ENCODE data around the gene RASGEF1C. TPM values are rescaled to one million over a fixed set of nuclear protein-coding genes. Genes with fewer than 3 reads are reported as not detected.
A peak's percentile ranks its signal among the peaks of the same experiment; 100 is the strongest.

Gene RASGEF1C
- total RNA-seq, 1 experiment from 2014 or later = 0.40 TPM

DNA sequence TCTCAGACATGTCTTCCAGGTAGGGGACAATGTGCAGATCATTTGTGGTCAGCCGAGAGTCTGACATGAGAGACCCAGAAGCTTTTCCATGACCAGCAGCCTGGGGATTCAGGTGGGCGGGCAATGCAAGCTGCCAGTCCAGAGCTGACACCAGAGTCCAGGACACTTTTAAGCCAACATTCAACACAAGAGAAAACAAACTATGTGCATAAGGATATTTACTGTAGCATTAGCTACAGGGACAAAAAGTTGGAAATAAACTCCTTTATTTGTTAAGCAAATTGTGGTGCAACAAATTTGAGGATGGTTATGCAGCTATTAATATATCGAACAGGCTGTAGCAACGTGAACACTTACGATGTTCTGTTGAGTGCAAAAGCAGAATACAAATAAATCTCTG is 127.5 kb downstream of the RASGEF1C start:
- DNase-seq (ENCODE audit: low read depth) = no peak

DNA sequence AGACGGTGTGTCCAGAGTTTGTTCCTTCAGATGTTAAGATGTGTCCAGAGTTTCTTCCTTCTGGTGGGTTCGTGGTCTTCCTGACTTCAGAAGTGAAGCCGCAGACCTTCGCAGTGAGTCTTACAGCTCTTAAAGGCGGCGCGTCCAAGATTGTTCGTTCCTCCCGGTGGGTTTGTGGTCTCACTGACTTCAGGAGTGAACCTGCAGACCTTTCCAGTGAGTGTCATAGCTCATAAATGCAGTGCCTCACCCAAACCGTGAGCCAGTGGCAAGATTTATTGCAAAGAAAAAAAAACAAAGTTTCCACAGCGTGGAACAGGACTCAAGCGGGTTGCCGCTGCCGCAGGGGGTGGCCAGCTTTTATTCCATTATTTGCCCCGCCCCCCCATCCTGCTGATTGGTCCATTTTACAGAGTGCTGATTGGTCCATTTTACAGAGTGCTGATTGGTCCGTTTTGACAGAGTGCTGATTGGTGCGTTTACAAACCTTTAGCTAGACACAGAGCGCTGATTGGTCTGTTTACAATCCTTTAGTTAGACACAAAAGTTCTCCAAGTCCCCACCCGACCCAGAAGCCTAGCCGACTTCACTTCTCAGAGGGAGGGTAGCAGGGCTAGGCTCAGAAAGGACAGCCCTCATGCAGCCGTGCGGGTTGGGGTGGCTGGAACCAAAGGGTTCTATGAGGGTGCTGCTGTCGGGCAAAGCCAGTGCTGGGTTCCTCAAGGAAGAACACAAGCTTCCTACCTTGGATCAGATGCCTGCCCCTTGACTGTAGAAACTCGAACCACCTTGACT is 128.3 kb downstream of the RASGEF1C start:
- DNase-seq (ENCODE audit: low read depth) = no peak

DNA sequence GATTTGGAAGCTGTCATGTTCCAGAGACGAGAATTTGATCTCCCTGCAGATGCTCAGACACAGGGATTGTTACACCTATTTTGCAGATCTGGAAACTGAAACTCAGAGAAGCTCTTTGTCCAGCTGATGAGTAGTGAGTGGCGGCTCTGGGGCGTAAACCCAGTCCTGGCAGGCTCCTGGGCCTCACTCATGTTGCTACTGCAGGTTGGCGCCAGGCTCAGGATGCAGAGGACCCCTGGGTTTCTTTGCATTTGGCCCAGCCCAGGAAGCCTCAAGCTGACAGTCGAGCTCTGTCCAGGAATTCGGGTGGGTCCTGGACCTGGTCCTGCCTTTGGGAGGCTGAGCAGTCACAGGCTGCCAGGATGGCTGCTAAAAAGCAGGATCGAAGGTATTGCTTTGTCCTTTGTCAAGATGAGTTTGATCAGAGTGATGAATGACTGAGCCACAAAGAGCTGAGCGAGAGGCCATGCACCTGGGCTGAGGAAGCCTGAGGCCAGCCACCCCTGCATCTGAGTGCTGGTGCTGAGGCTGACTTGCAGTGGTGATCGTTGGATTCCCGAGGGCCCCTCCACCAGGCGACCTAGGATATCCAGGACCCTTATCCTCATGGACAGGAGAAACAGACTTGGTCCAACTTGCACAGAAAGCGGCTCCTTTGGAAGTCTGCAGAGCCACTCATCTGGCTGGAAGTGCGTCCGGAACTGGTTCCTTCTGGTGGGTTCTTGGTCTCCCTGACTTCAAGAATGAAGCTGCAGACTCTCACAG is 129.1 kb downstream of the RASGEF1C start:
- DNase-seq (ENCODE audit: low read depth) = no peak

DNA sequence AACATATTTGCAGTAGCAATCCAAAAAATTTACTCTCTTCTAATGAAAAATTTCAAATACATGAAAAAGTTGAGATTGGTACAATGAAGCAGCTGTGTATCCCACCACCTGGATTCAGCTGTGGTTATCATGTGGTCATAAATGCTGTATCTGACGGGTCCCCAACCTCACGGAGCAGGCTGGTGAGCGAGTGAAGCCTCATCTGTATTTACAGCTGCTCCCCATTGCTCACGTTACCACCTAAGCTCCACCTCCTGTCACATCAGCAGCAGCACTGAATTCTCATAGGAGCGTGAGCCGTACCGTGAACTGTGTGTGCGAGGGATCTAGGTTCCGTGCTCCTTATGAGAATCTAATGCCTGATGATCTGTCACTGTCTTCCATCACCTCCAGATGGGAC is 130.7 kb downstream of the RASGEF1C start:
- no peak for DNase-seq (ENCODE audit: low read depth)

DNA sequence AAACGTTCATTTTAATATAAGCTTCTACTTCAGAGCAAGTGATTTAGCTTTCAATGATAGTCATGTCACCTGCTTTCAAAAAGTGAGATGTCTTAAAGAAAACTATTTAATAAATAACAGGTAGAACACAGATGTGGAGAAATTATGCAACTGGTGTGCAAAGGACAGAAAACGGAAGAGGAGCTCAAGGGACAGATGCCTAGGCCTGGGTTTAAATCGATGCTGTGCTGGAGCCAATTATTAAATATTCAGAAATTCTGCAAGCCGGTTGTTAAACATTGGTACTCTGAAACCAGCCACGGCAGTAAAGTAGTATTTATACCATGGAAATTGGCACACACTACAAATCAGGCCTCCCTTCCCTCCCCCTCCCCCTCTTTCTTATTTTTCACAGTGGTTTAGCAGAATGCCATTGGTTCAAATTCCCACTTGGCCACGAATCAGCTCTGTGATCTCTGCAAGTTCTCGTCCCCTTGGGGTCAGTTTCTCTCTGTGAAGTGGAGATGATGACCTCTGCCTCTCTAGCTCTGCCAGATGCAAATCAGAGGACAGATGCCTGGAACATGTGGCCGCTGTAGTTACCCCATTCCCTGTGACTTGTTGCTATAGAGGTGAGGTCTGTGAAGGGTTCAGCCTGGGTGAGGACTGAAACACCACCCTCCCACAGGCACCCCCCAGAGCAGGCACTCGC is 131.3 kb downstream of the RASGEF1C start:
- no peak for DNase-seq (ENCODE audit: low read depth)

DNA sequence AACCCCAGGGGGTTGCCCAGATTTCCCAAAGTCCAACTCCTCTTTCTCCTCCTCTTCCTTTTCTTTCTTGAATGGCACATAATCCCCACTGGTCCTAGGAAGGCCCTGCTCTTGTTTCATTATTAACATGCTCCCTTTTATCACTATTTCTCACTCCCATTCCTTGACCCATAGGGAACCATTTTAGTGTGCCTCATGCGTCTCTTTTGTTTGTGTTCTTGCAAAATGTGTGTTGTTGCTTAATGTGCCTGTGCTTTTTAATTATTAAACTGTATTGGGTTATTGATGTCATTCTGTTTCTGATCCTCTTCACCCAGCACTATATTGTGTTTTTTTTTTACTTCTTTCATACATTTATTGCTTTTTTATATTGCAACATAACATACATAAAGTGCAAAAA is 133.3 kb downstream of the RASGEF1C start:
- DNase-seq (ENCODE audit: low read depth) = no peak

DNA sequence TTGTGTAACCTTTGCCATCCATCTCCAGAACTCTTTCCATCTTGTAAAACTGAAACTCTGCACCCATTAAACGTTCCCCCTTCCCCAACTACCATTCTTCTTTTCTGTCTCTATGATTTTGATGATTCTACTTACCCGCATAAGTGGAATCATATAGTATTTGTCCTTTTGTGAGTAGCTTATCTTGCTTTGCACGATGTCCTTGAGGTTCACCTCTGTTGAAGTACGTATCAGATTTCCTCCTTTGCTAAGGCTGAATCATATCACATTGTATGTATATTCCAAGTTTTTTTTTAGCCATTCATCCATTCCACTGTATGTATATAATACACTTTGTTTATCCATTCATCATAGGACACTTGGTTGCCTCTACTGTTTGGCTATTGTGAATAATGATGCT is 134.5 kb downstream of the RASGEF1C start:
- DNase-seq (ENCODE audit: low read depth) = no peak

DNA sequence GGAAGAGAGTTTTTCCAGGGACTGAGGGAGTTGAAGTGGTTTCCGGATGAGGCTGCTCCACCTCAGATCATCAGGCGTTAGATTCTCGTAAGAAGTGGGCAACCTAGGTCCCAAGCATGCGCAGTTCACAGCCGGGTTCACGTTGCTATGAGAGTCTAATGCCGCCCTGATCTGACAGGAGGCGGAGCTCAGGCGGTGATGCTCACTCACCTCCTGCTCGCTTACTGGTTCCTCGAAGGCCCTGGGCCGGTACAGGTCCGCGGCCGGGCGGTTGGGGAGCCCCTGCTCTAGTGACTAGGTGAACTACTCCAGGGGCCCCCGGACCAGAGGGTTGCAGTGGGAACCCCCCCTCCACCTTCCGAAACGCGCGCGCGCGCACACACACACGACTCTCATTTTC is 136.5 kb downstream of the RASGEF1C start:
- DNase-seq (ENCODE audit: low read depth) = no peak

DNA sequence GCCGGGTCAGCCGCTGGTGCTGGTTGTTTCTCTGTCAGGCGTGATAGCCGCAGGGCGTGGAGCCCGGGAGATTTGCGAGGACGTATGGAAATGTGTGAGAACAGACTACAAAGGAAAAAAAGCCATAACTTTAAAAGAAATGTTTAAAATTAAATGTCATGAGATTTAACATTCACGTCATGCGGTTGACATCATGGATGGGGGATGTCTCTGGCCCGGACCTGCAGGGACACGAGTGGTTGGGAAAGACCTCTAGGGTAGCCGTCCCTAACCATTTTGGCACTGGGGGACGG is 136.8 kb downstream of the RASGEF1C start:
- no peak for DNase-seq (ENCODE audit: low read depth)

DNA sequence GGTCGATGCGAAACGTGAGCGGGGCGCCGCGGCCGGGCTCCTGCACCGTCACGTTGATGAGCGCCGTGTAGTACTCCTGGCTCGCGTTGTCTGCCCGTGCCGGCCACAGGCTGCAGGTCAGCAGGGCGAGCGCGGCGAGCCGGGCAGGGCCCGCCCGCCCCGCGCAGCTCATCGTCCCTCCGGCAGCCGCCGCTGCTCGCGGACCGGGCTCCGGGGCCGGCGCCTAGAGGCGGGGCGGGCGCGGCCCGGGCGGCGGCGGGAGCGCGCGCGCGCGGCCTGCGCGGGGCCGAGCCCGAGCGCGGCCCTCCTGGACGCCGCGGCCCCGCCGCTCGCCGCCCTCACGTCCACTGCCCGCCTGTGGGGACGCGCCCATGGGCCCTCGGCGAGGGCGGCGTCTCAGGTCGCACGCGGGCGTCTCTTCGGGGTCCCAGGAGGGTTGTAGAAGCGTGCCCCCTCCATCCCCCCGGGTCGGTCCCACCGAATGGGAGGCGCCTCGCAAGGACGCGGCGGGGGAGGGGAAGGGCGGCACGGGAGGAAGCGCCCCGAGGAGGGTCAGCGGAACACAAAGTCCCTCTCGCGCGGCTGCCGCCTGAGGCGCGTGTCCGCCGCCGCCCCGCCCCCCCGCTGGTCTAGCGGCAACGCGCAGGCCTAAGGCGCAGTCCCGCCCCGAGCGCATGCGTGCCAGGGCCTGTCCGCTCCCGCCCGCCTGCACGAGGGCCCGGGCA is 137.3 kb downstream of the RASGEF1C start, which contains the start of gene RNF130:
RNF130 (minus strand) TSS at position 229 of the 725 bp plus-strand sequence; CDS start at position 172, 57 bp downstream.
- peak; percentile 96 for DNase-seq (ENCODE audit: low read depth)

DNA sequence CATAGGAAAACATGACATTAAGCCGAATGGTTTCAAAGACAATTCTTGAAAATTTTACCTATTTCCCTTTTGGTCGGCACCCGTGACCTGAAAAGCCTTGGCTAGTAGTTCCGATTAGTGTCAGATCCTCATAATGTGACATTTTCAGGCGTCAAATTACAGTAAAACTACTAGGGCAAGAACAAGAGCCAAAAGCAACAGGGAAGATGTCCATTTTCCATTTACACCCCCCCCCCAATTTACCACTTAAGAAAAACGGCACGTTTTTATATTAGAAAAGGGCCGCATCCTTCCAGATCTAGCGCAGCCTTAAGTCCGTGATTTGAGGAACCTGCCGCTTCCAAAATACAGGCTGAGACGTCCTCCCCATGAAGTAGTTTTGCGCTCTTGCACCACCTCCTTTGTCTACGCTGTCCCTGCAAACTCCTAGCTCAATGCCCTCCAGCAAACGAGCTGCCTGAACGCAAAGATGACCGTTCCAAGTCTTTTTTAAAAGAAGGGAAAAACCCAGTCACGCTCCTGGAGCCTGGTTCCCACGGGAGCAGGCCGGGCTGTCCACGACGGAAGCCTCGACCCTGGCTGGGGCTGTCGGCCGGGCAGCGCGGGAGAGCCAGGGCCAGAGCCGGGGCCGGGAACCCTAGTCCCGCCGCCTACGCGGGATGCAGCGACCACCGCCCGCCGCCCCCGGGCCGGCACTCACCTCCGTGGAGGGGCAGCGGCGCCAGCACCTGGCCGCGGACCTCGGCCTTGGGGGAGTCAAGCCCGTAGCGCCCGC is 138.1 kb downstream of the RASGEF1C start:
- peak; percentile 67 for DNase-seq (ENCODE audit: low read depth)

DNA sequence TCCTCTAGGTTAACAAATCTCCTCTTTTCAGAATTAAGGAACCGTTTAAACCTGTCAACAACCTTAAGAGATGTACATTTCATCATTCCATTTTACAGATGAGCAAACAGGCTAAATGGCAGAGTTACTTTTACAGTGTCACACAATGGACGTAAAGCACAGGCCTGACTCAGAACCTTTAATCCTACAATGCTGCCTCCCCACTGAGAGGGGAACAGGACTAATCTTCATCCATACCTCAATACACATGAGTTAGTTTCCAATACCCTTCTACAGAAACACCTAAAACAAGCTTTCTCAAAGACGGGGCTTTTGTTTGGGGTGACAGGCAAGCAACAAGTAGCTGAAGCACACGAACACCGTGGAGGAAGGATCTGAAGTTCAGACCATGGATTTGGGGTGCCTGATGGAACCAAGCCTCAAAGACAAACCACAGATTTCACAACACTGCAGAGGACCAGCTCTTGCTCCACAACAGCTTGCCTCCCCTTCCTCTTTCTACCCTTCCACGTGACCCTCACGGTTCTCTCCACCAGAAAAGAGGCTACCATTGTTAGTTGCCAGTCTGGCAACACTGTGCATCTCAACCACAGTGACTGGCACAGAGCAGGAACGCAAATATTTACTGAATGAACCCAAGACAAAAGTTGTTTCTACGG is 139.3 kb downstream of the RASGEF1C start:
- peak; percentile 30 for DNase-seq (ENCODE audit: low read depth)

DNA sequence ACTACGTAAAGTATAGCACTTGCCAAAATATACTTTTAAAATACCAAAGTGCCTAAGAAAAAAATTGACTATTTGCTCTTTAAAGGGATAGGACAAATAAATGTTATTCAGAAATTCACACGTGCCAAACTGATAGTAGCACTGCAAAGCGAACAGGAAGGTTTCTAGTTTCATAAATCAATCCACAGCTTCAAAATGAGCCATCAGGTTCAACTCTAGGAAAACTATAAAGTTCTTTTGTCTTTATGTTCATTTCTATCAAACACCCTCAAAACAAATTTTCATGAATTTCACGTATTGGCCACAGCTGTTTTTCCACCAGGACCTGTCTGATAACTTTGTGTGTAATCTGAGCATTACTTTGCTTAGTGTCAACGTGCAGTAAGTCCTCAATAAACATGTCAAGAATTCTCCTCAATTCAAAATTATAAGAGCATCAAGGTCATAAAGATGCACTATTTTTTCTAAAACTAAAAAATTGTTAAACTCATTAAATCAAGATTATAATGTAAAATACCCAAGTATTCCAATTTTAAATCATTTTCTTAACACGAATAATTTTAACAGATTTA is 140.4 kb downstream of the RASGEF1C start:
- no peak for DNase-seq (ENCODE audit: low read depth)

DNA sequence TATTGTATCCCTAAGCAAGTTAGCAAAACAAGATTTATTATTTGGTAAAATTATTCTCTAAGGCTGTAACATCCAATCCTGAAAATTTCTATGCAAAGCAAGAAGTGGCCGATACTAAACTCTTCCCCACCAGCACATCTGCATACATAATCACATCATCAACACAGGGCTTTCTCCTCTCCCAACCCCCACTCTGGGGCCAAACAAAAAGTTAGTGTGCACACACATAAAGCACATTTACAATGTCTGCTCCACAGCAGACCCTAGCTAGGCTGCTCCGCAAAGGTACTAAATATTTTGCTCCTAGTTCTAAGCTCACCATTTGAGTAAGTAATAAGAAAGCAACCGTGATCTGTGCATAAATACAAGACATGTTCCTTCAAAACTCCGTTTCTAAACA is 141.0 kb downstream of the RASGEF1C start:
- no peak for DNase-seq (ENCODE audit: low read depth)

DNA sequence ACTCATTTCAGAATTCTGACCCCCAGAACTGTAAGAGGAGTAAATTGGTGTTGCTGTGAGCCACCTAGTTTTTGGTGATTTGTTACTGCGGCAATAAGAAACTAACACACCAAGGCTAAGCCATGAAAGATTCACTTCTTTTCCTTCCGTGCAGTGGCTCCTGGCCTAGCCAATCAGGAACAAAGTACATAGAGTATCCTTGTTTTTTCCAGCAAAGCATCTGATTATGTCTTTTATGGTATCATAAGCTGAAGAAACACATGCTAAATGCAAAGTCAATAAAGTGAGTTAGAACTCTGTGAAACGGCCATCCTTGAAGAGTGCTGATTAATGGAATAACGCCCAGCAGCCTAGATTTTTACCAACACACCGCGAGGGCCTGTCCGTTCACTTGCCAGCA is 148.8 kb downstream of the RASGEF1C start:
- DNase-seq (ENCODE audit: low read depth) = no peak

DNA sequence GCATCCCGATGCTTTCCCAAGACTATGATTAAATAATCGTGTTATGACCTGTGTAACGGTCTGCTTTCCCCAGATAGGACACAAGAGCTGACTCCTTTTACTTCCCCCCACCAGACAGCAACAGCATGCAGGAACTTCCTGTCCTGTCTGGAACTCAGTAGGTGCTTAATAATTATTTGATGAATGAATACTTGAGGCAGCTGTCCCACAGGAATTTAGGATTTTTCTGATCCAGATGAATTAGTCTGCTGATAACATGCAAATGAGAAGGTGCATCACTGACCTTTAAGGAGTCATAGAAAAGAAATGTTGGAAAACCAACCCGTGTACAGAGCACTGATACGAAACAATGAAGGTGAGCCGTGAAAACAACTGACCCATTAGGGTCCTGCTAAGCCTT is 149.7 kb downstream of the RASGEF1C start:
- DNase-seq (ENCODE audit: low read depth) = no peak

DNA sequence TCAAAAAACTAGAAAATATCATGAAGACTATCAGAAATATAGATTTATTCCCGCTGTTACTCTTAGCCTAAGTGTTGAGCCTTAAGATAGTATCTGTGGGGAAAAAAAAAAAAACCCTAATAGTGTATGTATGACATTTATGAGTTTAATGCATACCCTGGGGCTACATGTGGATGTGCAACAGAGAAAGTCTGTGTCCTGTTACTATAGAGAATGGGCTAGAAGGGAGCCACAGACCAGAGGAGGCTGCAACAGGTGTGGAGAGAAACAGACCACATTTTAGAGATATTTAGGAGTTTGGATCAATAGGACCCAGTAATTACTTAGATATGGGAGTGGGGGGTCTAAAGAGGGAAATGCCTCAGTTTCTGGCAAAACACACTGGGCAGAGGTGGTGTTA is 152.9 kb downstream of the RASGEF1C start:
- no peak for DNase-seq (ENCODE audit: low read depth)

DNA sequence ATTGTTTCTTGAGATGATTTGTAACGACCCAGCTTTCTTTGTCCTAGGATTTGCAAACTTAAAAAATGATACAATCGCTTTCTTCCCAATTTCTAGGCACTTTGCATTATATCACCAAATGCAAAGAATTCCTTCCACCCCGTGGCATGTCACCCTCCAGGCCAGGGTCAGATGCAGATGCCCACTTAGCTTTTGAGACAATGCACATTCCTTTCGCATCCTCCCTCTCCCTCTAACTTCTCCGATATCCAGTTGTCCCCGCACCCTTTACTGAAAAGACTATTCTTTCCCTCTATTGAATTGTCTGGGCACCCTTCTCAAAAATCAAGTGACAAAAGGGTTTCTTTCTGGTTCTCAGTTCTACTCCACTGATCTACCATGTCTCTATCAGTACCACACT is 154.8 kb downstream of the RASGEF1C start:
- DNase-seq (ENCODE audit: low read depth) = no peak

DNA sequence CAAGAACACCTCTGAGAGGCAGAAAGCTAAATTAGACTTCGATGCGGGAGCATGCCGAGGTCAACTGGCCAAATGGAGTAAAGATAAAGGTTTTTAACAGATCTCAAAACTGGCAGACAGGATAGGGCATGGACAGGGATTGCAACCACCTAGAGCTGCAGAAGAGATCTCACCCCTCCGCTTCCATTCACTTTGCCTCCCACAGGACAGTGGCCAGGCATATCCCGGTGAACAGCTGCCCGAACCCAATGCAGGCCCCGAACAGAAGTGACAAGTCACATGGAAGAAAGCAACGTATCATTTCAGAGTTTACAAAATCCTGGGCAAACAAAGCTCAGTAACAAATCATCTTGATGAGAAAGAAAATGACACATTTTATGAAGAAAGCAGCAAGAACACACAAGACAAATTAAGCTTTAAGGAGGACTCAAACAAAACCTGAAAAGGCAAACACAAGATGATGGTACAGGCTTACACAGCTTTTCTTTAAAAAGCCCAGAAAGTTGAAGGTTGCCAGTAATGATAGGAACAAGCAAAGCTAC is 155.9 kb downstream of the RASGEF1C start:
- DNase-seq (ENCODE audit: low read depth) = no peak

DNA sequence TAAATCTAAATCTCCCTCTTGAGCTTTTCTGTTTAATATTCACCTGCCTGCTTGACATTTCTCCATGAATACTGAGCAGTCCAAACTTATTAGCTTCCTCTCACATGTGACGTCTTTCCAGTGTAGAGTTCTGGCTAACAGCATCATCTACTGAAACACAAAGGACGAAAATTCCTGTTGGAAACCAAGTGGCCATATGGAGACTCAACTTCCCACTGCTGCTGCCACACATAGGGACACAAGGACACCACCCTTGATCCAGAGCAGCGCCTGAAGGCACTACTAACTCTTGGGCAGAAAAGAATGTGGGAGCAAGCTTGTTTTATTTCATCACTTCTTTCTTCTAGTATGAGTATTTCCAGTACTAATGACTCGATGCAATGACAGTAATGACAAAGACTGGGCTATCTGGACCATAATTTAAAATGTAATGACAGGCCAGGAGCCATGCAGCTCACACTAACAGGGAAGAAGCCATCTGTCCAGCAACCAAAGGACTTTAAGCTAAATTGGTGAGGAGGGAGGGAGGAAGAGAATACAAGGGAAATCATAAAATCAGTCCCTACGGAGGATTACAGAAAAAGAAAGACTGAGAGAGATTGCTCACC is 156.7 kb downstream of the RASGEF1C start:
- DNase-seq (ENCODE audit: low read depth) = no peak

Measured in Daoy (cell line).